Neural cell (in vitro differentiated cells): ENCODE measurements around the gene SERTAD1. TPM values are rescaled to one million over a fixed set of nuclear protein-coding genes. Genes with fewer than 3 reads are reported as not detected.
"Not testable (repeated sequence)": the region's sequence is repeated elsewhere in the genome, so short reads cannot be mapped to it uniquely, and the experiment has no call there.

ENCODE experiments used
- H2AFZ ChIP-seq: fragments of 200-600, 300-800 bp; sonication (generic), shearing (Covaris generic); 2 replicates; pipeline ENCODE4 v1.6.0; 2014; ENCODE audit warnings: low read depth, mild to moderate bottlenecking, antibody characterized with exemption, low read length, moderate library complexity
- H3F3A ChIP-seq: fragments of 200-600 bp; shearing (Covaris generic); 2 replicates; pipeline ENCODE4 v1.6.1; 2016; ENCODE audit warnings: mild to moderate bottlenecking, moderate library complexity, mixed read lengths, antibody characterized with exemption, low read length; ENCODE audit not compliant: insufficient read depth, poor library complexity, severe bottlenecking
- H3K27ac ChIP-seq: fragments of 200-600, 300-800 bp; sonication (generic), shearing (Covaris generic); 2 replicates; pipeline ENCODE4 v1.5.1; 2014; ENCODE audit warnings: mild to moderate bottlenecking, low read length, moderate library complexity
- H3K27me3 ChIP-seq: fragments of 300-800, 200-600 bp; sonication (generic), shearing (Covaris generic); 2 replicates; pipeline ENCODE4 v1.6.0; 2014; ENCODE audit warnings: mild to moderate bottlenecking, low read depth, low read length, moderate library complexity; ENCODE audit not compliant: insufficient read depth
- H3K36me3 ChIP-seq: fragments of 300-800, 200-600 bp; sonication (generic), shearing (Covaris generic); 2 replicates; pipeline ENCODE4 v1.5.1; 2014; ENCODE audit warnings: mild to moderate bottlenecking, antibody characterized with exemption, low read length, moderate library complexity; ENCODE audit not compliant: insufficient read depth
- H3K4me2 ChIP-seq: fragments of 300-800, 200-600 bp; sonication (generic), shearing (Covaris generic); 2 replicates; pipeline ENCODE4 v1.6.0; 2014; ENCODE audit warnings: mild to moderate bottlenecking, low read length
- H3K4me3 ChIP-seq: fragments of 300-800, 200-600 bp; sonication (generic), shearing (Covaris generic); 2 replicates; pipeline ENCODE4 v1.5.1; 2014; ENCODE audit warnings: mild to moderate bottlenecking, low read length, moderate library complexity
- H3K79me2 ChIP-seq: fragments of 200-600 bp; shearing (Covaris generic); replicated peaks from 2 replicates; pipeline ENCODE4 v1.6.0; 2014; ENCODE audit warnings: mild to moderate bottlenecking, low read length, moderate library complexity; ENCODE audit not compliant: insufficient read depth
- H3K9ac ChIP-seq: fragments of 300-800, 200-600 bp; sonication (generic), shearing (Covaris generic); 2 replicates; pipeline ENCODE4 v1.6.1; 2016; ENCODE audit warnings: mild to moderate bottlenecking, low read length, mixed read lengths
- H3K9me2 ChIP-seq: fragments of 200-600 bp; shearing (Covaris generic); 2 replicates; pipeline ENCODE4 v1.6.1; 2016; ENCODE audit warnings: mild to moderate bottlenecking, low read length, mixed read lengths; ENCODE audit not compliant: insufficient read depth
- H3K9me3 ChIP-seq: fragments of 200-600, 300-800 bp; sonication (generic), shearing (Covaris generic); 2 replicates; pipeline ENCODE4 v1.6.1; 2016; ENCODE audit warnings: mild to moderate bottlenecking, mixed run types, low read length, moderate library complexity, mixed read lengths
- H4K20me1 ChIP-seq: fragments of 200-600 bp; shearing (Covaris generic); 2 replicates; pipeline ENCODE4 v1.6.1; 2016; ENCODE audit warnings: mild to moderate bottlenecking, mixed run types; ENCODE audit not compliant: insufficient read depth
- EZH2 ChIP-seq: fragments of 200-600, 300-800 bp; shearing (Covaris generic), sonication (generic); IDR thresholded peaks from 2 replicates; pipeline ENCODE4 v1.6.1; 2014; ENCODE audit warnings: antibody characterized with exemption, low read length, borderline replicate concordance, mild to moderate bottlenecking; ENCODE audit not compliant: insufficient read depth, poor library complexity, severe bottlenecking
- MXI1 ChIP-seq: fragments of 450-650 bp; conservative IDR thresholded peaks from 2 replicates; pipeline ENCODE4 v1.6.1; 2014; ENCODE audit warnings: antibody characterized with exemption, mild to moderate bottlenecking; ENCODE audit not compliant: poor library complexity, severe bottlenecking
- POLR2AphosphoS5 ChIP-seq: IDR thresholded peaks from 2 replicates; pipeline ENCODE4 v1.6.1; 2012
- RAD21 ChIP-seq: fragments of 450-650 bp; conservative IDR thresholded peaks from 2 replicates; pipeline ENCODE4 v1.6.1; 2014; ENCODE audit warnings: antibody characterized with exemption, mild to moderate bottlenecking, moderate library complexity
- REST ChIP-seq: IDR thresholded peaks from 2 replicates; pipeline ENCODE4 v1.6.1; 2012; ENCODE audit warnings: borderline replicate concordance
- TAF1 ChIP-seq: IDR thresholded peaks from 2 replicates; pipeline ENCODE4 v1.6.1; 2012; ENCODE audit warnings: low read depth
- polyA plus RNA-seq: library from polyadenylated mRNA; depleted of rRNA; stranded (reverse); fragments of >200 nt; gene quantifications from 2 replicates; pipeline ENCODE4 v1.2.3, GENCODE V29; 2014
- TF ChIP-seq, protein P1 (sequence below): fragments of 450-650 bp; IDR thresholded peaks from 2 replicates; pipeline ENCODE4 v1.5.1; 2014; ENCODE audit warnings: antibody characterized with exemption, mild to moderate bottlenecking, moderate library complexity; ENCODE audit not compliant: poor library complexity, severe bottlenecking

SERTAD1 gene
- polyA plus RNA-seq, 1 donor from 2014 or later, result 3.3 TPM

DNA sequence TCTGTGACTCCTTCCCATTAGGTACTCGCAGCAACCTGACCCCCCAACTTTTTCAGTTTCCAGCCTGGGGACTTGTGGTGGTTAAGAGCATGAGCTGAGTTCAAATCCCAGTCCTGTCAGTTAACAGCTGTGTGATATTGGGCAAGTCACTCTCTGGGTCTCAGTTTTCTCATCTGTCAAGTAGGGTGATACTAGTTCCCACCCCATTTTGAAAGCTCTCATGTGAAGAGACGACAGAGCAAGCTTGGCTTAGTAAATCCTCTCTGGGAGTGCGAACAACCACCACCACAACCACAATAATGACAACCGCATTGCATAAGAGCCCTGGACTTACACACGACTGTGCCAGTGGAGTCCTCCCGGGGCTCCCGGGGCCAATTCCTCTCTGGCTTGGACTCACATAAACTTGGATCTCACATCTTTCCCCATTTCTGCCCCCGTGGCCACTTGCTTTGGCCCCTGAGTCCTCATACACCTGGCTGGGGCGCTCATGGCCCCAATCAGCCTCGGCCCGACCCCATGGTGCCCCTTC, 39.3 kb upstream of the SERTAD1 start:
- Histone ChIP-seq H4K20me1 (no peaks in the 10 kb centered on the region), H3K9me2 (no peaks in the 10 kb centered on the region), H3K4me2 (peak overlapping the region; percentile 9), H3K79me2 (no peaks in the 10 kb centered on the region), H3K9me3 (no peaks in the 10 kb centered on the region), H3K9ac (peak overlapping the region; percentile 39), H2AFZ (no peak overlapping the region), H3K36me3 (no peaks in the 10 kb centered on the region), H3K27ac (no peak overlapping the region), H3K4me3 (peak overlapping the region; percentile 68), H3F3A (no peaks in the 10 kb centered on the region), H3K27me3 (peaks cover 23% of the 10 kb centered on the region)
- TF ChIP-seq, protein P1, sequence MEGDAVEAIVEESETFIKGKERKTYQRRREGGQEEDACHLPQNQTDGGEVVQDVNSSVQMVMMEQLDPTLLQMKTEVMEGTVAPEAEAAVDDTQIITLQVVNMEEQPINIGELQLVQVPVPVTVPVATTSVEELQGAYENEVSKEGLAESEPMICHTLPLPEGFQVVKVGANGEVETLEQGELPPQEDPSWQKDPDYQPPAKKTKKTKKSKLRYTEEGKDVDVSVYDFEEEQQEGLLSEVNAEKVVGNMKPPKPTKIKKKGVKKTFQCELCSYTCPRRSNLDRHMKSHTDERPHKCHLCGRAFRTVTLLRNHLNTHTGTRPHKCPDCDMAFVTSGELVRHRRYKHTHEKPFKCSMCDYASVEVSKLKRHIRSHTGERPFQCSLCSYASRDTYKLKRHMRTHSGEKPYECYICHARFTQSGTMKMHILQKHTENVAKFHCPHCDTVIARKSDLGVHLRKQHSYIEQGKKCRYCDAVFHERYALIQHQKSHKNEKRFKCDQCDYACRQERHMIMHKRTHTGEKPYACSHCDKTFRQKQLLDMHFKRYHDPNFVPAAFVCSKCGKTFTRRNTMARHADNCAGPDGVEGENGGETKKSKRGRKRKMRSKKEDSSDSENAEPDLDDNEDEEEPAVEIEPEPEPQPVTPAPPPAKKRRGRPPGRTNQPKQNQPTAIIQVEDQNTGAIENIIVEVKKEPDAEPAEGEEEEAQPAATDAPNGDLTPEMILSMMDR, result no peak
- TF ChIP-seq REST, result no peak
- no peak for TF ChIP-seq MXI1
- TF ChIP-seq TAF1, result no peak
- TF ChIP-seq RAD21, result no peak

DNA sequence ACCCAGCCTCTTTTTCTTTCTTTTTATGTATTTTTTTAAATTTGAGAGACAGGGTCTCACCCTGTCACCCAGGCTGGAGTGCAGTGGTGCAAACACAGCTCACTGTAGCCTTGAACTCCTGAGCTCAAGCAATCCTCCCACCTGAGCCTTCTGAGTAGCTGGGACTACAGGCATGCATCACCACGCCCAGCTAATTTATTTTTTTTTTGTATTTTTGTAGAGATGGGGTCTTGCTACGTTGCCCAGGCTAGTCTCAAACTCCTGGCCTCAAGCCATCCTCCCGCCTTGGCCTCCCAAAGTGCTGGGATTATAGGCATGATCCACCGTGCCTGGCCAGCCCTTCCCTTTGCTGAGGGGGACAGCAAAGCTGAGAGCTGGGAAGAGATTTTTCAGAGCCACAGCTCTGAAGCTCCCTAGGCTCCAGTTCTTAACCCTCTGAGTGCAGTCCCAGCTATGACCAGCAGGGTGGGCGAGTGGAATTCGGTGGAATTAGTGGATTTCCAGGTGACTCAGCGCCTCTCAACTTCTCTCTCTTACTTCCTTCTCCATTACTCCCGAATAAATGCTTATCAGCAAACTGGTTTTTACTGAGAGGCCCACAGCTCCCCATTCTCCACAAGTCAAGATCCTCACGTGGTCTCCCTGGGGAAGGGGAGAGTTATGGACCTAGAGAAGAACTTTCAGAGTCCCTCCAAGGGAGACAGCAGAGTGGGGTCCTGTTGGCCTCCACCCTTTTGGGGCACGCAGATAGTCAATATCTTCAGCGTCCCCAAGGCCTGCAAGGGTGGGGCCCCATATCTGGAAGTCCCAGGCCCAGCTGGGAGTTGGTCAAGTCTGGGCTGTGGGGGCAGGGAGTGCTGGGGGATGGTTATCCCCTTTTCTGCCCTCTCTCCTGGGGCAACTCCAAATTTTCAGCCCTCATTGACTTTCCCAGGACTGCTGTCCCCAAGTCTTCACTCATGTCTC, 38.5 kb upstream of the SERTAD1 start:
- H3K4me2 ChIP-seq, result no peak overlapping the region
- H3K9ac ChIP-seq, result no peak overlapping the region
- no peaks in the 10 kb centered on the region for H3K9me2 ChIP-seq
- H3K9me3 ChIP-seq, result no peaks in the 10 kb centered on the region
- H3K36me3 ChIP-seq, result no peaks in the 10 kb centered on the region
- no peaks in the 10 kb centered on the region for H4K20me1 ChIP-seq
- no peaks in the 10 kb centered on the region for H3F3A ChIP-seq
- H3K4me3 ChIP-seq, result no peak overlapping the region
- TF ChIP-seq RAD21 (peak; percentile 53), TAF1 (no peak), EZH2 (no peak), POLR2AphosphoS5 (no peak)
- TF ChIP-seq, protein P1, result peak; percentile 62
- H3K27me3 ChIP-seq, result peaks cover 23% of the 10 kb centered on the region
- H3K79me2 ChIP-seq, result no peaks in the 10 kb centered on the region
- H2AFZ ChIP-seq, result no peak overlapping the region
- H3K27ac ChIP-seq, result no peak overlapping the region

DNA sequence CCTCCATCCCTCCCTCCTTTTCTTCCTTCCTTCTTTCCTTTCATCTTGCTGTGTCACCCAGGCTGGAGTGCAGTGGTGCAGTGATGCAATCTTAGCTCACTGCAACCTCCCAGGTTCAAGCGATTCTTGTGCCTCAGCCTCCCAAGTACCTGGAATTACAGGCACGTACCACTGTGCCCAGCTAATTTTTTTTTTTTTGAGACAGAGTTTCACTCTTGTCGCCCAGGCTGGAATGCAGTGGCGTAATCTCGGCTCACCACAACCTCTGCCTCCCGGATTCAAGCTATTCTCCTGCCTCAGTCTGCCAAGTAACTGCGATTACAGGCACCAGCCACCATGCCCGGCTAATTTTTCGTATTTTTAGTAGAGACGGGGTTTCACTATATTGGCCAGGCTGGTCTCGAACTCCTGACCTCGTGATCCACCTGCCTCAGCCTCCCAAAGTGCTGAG, 37.8 kb upstream of the SERTAD1 start:
- H3K9ac ChIP-seq, H3K9me2 ChIP-seq, H3K9me3 ChIP-seq, H3K36me3 ChIP-seq, H3K4me2 ChIP-seq, H3K4me3 ChIP-seq, H2AFZ ChIP-seq, H3F3A ChIP-seq, H3K79me2 ChIP-seq, H3K27ac ChIP-seq, H4K20me1 ChIP-seq: not testable (repeated sequence)
- H3K27me3 ChIP-seq, result peaks cover 19% of the 10 kb centered on the region
